Measurements from ENCODE around the gene RING1.

DNA sequence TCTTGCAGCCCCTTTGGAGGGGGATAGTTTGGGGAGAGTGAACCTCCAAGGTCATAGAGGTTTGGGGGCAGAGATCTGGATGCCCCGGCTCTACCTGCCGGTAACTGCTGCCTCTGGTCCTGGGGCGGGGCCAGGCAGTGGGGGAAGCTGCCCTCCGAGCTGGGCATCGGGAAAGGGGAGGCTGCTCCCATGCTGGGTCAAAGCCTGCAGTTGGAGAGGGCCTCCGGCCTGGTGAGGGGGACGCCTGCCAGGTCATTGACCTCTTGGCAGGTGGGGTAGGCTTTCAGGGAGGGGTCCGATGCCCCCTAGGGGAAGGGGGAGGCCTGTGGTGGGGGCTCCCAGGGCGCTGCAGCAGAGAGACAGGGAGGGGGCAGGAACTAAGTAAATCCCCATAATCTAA lies 23.1 kb upstream of the RING1 start:
- TF ChIP-seq POLR2A (IDR thresholded peaks at IDR 0.05) (no peak), CTCF (IDR thresholded peaks at IDR 0.05) (no peak)

All from uterus (tissue), 2 donors.